ENCODE measurements around the gene SOS1.

Gene SOS1

GRCh38 chr2:39015424-39015823, 105.4 kb downstream of the SOS1 start:
- Histone ChIP-seq H3K79me1 (replicated peaks; ENCODE audit: low read length, poor library complexity, severe bottlenecking) (no peaks in the 10 kb centered on the region), H3K36me3 (ENCODE audit: control insufficient read depth in 1 of 2, insufficient read depth in 2 of 2, low read depth in 1 of 2, low read length in 2 of 2) (peaks cover 0 to 67% of the 10 kb centered on the region in 2 experiments), H3K14ac (ENCODE audit: low read length in 2 of 2) (no peak overlapping the region), H3K4me3 (ENCODE audit: insufficient read depth in 1 of 2, low read depth in 1 of 2, low read length in 2 of 2) (no peak overlapping the region), H2AK5ac (ENCODE audit: low read length, severe bottlenecking) (no peak overlapping the region), H2BK5ac (ENCODE audit: low read depth, low read length, poor library complexity, severe bottlenecking) (no peak overlapping the region), H2BK120ac (ENCODE audit: low read depth, low read length) (no peak overlapping the region), H2BK12ac (ENCODE audit: low read length in 2 of 2) (no peak overlapping the region), H3K9me3 (ENCODE audit: control insufficient read depth, low read length) (no peaks in the 10 kb centered on the region), H3K9ac (ENCODE audit: low read length) (no peak overlapping the region), H3K23ac (ENCODE audit: low read length in 2 of 2) (no peak overlapping the region), H4K91ac (ENCODE audit: low read length) (no peak overlapping the region), H3K4me1 (ENCODE audit: control insufficient read depth, insufficient read depth, low read depth, low read length) (no peaks in the 10 kb centered on the region), H3K18ac (ENCODE audit: low read depth in 1 of 2, low read length in 2 of 2) (no peak overlapping the region), H3K4ac (ENCODE audit: low read depth in 1 of 2, low read length in 2 of 2) (no peak overlapping the region), H3K4me2 (ENCODE audit: low read length, poor library complexity, severe bottlenecking) (no peak overlapping the region), H3K27me3 (ENCODE audit: control insufficient read depth in 1 of 2, insufficient read depth in 1 of 2, low read length in 2 of 2) (no peaks in the 10 kb centered on the region), H3K27ac (ENCODE audit: low read length, poor library complexity, severe bottlenecking) (no peak overlapping the region), H2BK15ac (ENCODE audit: low read depth, poor library complexity, severe bottlenecking) (no peak overlapping the region), H4K8ac (ENCODE audit: low read length) (no peak overlapping the region), H2AFZ (ENCODE audit: low read depth, low read length) (no peak overlapping the region)
- no peak for DNase-seq
- WGBS = no CpG with 5 or more reads among the region's 1 CpG

GRCh38 chr2:39013871-39014270, 107.0 kb downstream of the SOS1 start:
- H4K91ac ChIP-seq (ENCODE audit: low read length) = no peak overlapping the region
- H3K4ac ChIP-seq (ENCODE audit: low read depth in 1 of 2, low read length in 2 of 2) = no peak overlapping the region
- no peak overlapping the region for H3K27ac ChIP-seq (ENCODE audit: low read length, poor library complexity, severe bottlenecking)
- no peak overlapping the region for H3K23ac ChIP-seq (ENCODE audit: low read length in 2 of 2)
- H3K4me2 ChIP-seq (ENCODE audit: low read length, poor library complexity, severe bottlenecking) = no peak overlapping the region
- no peaks in the 10 kb centered on the region for H3K9me3 ChIP-seq (ENCODE audit: control insufficient read depth, low read length)
- H3K79me1 ChIP-seq (replicated peaks; ENCODE audit: low read length, poor library complexity, severe bottlenecking) = no peaks in the 10 kb centered on the region
- DNase-seq = no peak
- H3K4me3 ChIP-seq (ENCODE audit: insufficient read depth in 1 of 2, low read depth in 1 of 2, low read length in 2 of 2) = no peak overlapping the region
- no CpG with 5 or more reads among the region's 3 CpGs for WGBS
- H2AK5ac ChIP-seq (ENCODE audit: low read length, severe bottlenecking) = no peak overlapping the region
- H2BK120ac ChIP-seq (ENCODE audit: low read depth, low read length) = no peak overlapping the region
- no peaks in the 10 kb centered on the region for H3K4me1 ChIP-seq (ENCODE audit: control insufficient read depth, insufficient read depth, low read depth, low read length)
- no peak overlapping the region for H2BK15ac ChIP-seq (ENCODE audit: low read depth, poor library complexity, severe bottlenecking)
- H2BK5ac ChIP-seq (ENCODE audit: low read depth, low read length, poor library complexity, severe bottlenecking) = no peak overlapping the region
- no peak overlapping the region for H3K18ac ChIP-seq (ENCODE audit: low read depth in 1 of 2, low read length in 2 of 2)
- H2BK12ac ChIP-seq (ENCODE audit: low read length in 2 of 2) = no peak overlapping the region
- peaks cover 0 to 72% of the 10 kb centered on the region in 2 experiments for H3K36me3 ChIP-seq (ENCODE audit: control insufficient read depth in 1 of 2, insufficient read depth in 2 of 2, low read depth in 1 of 2, low read length in 2 of 2)
- no peaks in the 10 kb centered on the region for H3K27me3 ChIP-seq (ENCODE audit: control insufficient read depth in 1 of 2, insufficient read depth in 1 of 2, low read length in 2 of 2)
- no peak overlapping the region for H3K14ac ChIP-seq (ENCODE audit: low read length in 2 of 2)
- H4K8ac ChIP-seq (ENCODE audit: low read length) = no peak overlapping the region
- no peak overlapping the region for H3K9ac ChIP-seq (ENCODE audit: low read length)
- H2AFZ ChIP-seq (ENCODE audit: low read depth, low read length) = no peak overlapping the region

DNA sequence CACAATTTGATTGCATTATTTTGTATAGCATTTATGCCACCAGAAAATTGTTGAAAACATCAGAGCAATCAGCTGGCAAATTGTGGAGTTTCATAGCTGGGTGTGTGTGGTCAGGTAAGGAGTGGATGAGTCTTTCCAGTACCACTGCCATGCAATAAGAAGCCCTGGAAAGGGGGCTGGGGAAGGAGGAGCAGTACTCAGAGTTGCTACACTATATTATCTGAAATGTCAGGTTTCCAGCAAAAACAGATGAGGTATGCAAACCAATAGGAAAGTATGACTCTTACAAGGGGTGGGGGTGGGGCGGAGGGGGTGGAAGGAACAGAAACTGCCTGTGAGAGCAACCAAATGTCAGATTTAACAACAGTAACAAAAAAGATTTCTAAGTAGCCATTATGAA, 112.2 kb downstream of the SOS1 start:
- Histone ChIP-seq H4K8ac (ENCODE audit: low read length) (no peak overlapping the region), H3K14ac (ENCODE audit: low read length in 2 of 2) (no peak overlapping the region), H3K79me1 (replicated peaks; ENCODE audit: low read length, poor library complexity, severe bottlenecking) (peaks cover 2% of the 10 kb centered on the region), H3K9me3 (ENCODE audit: control insufficient read depth, low read length) (no peaks in the 10 kb centered on the region), H3K4me1 (ENCODE audit: control insufficient read depth, insufficient read depth, low read depth, low read length) (no peaks in the 10 kb centered on the region), H3K23ac (ENCODE audit: low read length in 2 of 2) (no peak overlapping the region), H3K27ac (ENCODE audit: low read length, poor library complexity, severe bottlenecking) (no peak overlapping the region), H3K36me3 (ENCODE audit: control insufficient read depth in 1 of 2, insufficient read depth in 2 of 2, low read depth in 1 of 2, low read length in 2 of 2) (peaks cover 5 to 91% of the 10 kb centered on the region in 2 experiments), H2BK15ac (ENCODE audit: low read depth, poor library complexity, severe bottlenecking) (no peak overlapping the region), H2AK5ac (ENCODE audit: low read length, severe bottlenecking) (no peak overlapping the region), H2BK5ac (ENCODE audit: low read depth, low read length, poor library complexity, severe bottlenecking) (no peak overlapping the region), H3K4me3 (ENCODE audit: insufficient read depth in 1 of 2, low read depth in 1 of 2, low read length in 2 of 2) (no peak overlapping the region), H4K91ac (ENCODE audit: low read length) (no peak overlapping the region), H3K9ac (ENCODE audit: low read length) (no peak overlapping the region), H2BK12ac (ENCODE audit: low read length in 2 of 2) (no peak overlapping the region), H3K18ac (ENCODE audit: low read depth in 1 of 2, low read length in 2 of 2) (no peak overlapping the region), H3K27me3 (ENCODE audit: control insufficient read depth in 1 of 2, insufficient read depth in 1 of 2, low read length in 2 of 2) (no peaks in the 10 kb centered on the region), H3K4ac (ENCODE audit: low read depth in 1 of 2, low read length in 2 of 2) (no peak overlapping the region), H2AFZ (ENCODE audit: low read depth, low read length) (no peak overlapping the region), H2BK120ac (ENCODE audit: low read depth, low read length) (no peak overlapping the region), H3K4me2 (ENCODE audit: low read length, poor library complexity, severe bottlenecking) (no peak overlapping the region)
- DNase-seq = peak; percentile 32
- WGBS = no CpG with 5 or more reads among the region's 1 CpG

DNA sequence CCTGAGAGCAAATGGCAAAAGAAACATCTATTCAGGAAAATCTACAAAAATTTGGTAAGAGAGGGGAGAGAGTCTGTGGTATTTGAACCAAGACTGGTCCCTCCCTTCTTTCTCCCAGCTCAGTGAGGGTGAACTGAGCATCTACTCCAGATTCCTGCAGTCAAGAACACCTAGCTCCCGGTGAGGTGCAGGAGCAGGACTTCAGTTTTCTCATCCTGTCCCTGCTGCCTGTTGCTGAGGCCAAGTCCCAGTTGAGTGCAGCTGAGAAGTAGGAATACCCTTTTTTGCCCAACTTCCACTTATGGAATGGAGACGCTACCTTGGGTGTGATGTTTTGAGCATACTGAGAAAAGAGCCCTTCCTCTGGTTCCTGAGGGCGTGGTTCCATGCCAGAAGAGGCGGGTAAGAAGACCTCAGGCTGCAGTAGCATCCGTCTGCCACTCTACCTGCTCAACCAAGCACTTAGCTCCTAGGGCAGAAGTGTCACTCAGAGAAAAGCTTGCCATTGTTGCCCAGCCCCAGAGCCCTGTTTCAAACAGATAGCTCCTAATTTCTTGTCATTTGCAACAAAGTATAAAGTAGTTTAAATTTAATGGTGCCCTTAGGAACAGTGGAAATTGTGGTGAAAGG, 112.9 kb downstream of the SOS1 start:
- H2BK15ac ChIP-seq (ENCODE audit: low read depth, poor library complexity, severe bottlenecking) = no peak overlapping the region
- no peak overlapping the region for H2AK5ac ChIP-seq (ENCODE audit: low read length, severe bottlenecking)
- no peak overlapping the region for H3K4ac ChIP-seq (ENCODE audit: low read depth in 1 of 2, low read length in 2 of 2)
- H3K27ac ChIP-seq (ENCODE audit: low read length, poor library complexity, severe bottlenecking) = no peak overlapping the region
- 79% methylated on average over 5 of the region's 5 CpGs for WGBS
- H3K18ac ChIP-seq (ENCODE audit: low read depth in 1 of 2, low read length in 2 of 2) = no peak overlapping the region
- no peak overlapping the region for H4K8ac ChIP-seq (ENCODE audit: low read length)
- no peak for DNase-seq
- no peak overlapping the region for H3K23ac ChIP-seq (ENCODE audit: low read length in 2 of 2)
- no peak overlapping the region for H2BK5ac ChIP-seq (ENCODE audit: low read depth, low read length, poor library complexity, severe bottlenecking)
- H3K27me3 ChIP-seq (ENCODE audit: control insufficient read depth in 1 of 2, insufficient read depth in 1 of 2, low read length in 2 of 2) = no peaks in the 10 kb centered on the region
- H3K36me3 ChIP-seq (ENCODE audit: control insufficient read depth in 1 of 2, insufficient read depth in 2 of 2, low read depth in 1 of 2, low read length in 2 of 2) = peaks cover 5 to 90% of the 10 kb centered on the region in 2 experiments
- no peak overlapping the region for H2BK120ac ChIP-seq (ENCODE audit: low read depth, low read length)
- H2BK12ac ChIP-seq (ENCODE audit: low read length in 2 of 2) = no peak overlapping the region
- no peak overlapping the region for H4K91ac ChIP-seq (ENCODE audit: low read length)
- H3K4me2 ChIP-seq (ENCODE audit: low read length, poor library complexity, severe bottlenecking) = no peak overlapping the region
- no peak overlapping the region for H2AFZ ChIP-seq (ENCODE audit: low read depth, low read length)
- no peak overlapping the region for H3K14ac ChIP-seq (ENCODE audit: low read length in 2 of 2)
- no peak overlapping the region for H3K9ac ChIP-seq (ENCODE audit: low read length)
- no peaks in the 10 kb centered on the region for H3K9me3 ChIP-seq (ENCODE audit: control insufficient read depth, low read length)
- H3K79me1 ChIP-seq (replicated peaks; ENCODE audit: low read length, poor library complexity, severe bottlenecking) = peaks cover 2% of the 10 kb centered on the region
- no peaks in the 10 kb centered on the region for H3K4me1 ChIP-seq (ENCODE audit: control insufficient read depth, insufficient read depth, low read depth, low read length)
- no peak overlapping the region for H3K4me3 ChIP-seq (ENCODE audit: insufficient read depth in 1 of 2, low read depth in 1 of 2, low read length in 2 of 2)
